Stimulated activated CD8-positive, alpha-beta memory T cell treated with anti-CD3 and anti-CD28 coated beads, Interleukin-4, amount 100 ng/mL, for 1 hour (primary cell): ENCODE measurements around the gene RETN.

Source experiments
- DNase-seq, 2 donors: peaks; one replicate each; pipeline ENCODE4 v3.0.0-alpha.2; 2020; ENCODE audit warnings: low read depth in 2 of 2, low spot score in 1 of 2

Gene RETN

DNA sequence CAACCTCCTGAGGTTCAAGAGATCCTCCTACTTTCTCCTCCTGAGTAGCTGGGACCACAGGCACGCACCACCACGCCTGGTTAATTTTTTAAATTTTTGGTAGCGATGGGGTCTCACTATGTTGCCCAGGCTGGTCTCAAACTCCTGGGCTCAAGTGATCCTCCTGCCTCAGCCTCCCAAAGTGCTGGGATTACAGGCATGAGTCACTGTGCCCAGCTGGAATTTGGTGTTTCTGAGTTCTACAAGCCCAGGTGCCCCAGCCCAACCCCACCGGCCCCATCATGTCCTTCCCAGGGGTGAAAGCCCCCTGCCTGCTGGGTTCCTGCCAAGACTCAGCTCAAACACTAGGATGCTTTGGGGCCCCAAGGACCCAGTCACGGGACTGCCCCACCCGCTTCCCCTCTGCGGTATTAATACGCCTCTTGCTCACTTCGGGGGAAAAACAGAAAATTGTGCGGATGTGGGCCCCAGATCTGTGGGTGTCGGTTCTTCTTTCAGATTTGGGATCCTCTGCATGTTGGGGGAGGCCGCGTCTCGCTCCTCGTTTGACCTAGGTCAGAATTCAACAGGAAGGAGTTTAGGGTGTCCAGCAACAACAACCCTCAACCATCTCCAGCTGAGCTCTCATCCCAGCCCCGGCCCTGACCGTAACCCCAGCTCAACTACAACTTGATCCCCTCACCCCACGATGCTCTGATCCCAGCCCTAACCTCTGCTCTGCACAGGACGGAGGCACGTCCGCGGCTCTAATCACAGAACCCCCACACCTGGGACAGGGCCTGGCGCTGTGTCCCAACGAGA, 36.7 kb downstream of the RETN start:
- peak in 1 of 2 donors; percentile 64 for DNase-seq

DNA sequence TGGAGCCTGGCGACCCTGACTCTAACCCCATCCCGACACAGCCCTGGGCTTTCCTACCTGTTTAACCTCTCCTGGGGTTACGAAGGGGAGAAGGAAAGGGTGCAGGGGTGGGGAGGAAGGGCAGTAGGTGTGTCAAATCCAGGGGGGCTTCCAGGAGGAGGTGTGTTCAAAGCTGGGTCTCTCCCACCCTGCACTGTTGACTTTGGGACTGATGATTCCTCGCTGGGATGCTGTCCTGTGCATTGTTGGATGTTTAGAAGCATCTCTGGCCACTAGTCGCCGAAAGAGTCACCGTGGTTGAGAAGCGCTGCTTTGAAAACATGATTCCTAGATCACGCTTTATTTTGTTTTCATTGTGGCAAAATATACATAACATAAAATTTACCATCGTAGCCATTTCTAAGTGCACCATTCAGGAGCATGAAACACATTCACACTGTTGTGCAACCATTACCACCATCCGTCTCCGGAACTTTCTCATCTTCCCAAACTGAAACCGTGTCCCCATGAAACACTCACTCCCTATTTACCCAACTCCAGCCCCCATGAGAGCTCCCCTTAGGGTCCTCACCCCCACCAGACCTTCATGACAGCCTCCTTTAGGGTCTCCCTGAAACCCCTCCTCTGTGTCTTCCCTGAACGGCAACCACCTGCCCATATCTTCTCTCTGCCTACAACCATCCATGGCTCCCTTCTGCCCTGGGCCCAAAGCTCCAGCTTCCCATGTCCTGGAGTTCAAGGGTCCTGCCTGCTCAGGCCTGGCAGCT, 37.5 kb downstream of the RETN start:
- no peak for DNase-seq

GRCh38 chr19:7706955-7707456, 38.2 kb downstream of the RETN start:
- no peak for DNase-seq

GRCh38 chr19:7709932-7710460, 41.1 kb downstream of the RETN start:
- DNase-seq, result no peak

GRCh38 chr19:7710616-7711015, 41.8 kb downstream of the RETN start:
- DNase-seq, result no peak

DNA sequence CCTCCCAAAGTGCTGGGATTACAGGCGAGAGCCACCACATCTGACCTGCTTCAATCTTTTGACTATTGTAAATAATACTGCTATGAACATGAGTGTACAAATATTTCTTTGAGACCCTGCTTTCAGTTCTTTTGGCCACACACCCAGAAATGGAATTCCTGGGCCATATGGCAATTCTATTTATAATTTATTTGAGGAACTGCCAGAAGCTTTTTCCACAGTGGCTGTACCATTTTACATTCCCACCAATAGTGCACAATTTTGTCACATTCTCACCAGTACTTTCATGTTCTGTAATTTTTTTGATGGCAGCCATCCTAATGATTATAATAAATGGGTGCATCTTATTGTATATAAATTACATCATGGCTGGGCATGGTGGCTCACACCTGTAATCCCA, 46.8 kb downstream of the RETN start:
- DNase-seq, result no peak

GRCh38 chr19:7716762-7717161, 47.9 kb downstream of the RETN start:
- no peak for DNase-seq

DNA sequence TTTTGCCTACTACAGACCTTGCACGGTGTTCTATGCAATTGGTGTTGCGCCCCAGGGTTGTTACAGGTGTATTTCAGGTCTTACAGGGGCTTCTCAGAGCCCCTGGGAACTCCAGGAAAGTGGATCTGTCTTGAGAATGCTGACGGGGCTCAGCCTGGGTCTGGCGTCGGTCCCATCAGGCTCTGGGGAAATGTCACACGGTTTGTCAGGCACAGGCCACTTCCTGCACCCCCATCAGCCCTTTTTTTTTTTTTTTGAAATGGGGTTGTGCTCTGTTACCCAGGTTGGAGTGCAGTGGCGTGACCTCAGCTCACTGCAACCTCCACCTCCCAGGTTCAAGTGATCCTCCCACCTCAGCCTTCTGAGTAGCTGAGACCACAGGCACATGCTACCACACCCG, 49.8 kb downstream of the RETN start:
- no peak for DNase-seq
